Heart left ventricle (tissue), 16 donors: ENCODE data around the gene TEX26. TPM values are rescaled to one million over a fixed set of nuclear protein-coding genes. Genes with fewer than 3 reads are reported as not detected.

ENCODE experiments used
- ATAC-seq, 4 donors: fragments of 200-7000 bp; cut with Tn5 transposase; one replicate each; pipeline ENCODE4 v1.9.1; 2020 to 2022; ENCODE audit warnings: moderate library complexity in 4 of 4, mild to moderate bottlenecking in 3 of 4, moderate number of reproducible peaks in 1 of 4
- DNase-seq, 5 donors: peaks; one replicate each; pipeline ENCODE4 v3.0.0-alpha.2; 2020
- H3K27ac ChIP-seq, 12 donors: fragments of 200-600 bp; sonication (generic) in 4 of 12; one replicate each; pipeline versions ENCODE4 v1.5.0 to v1.8.0; 2016 to 2022; ENCODE audit warnings: mild to moderate bottlenecking in 2 of 12
- H3K27me3 ChIP-seq, 9 donors: fragments of 200-600 bp; sonication (generic) in 2 of 9; one replicate each; pipeline versions ENCODE4 v1.5.1 to v1.8.0; 2016 to 2022; ENCODE audit warnings: mild to moderate bottlenecking in 3 of 9
- H3K36me3 ChIP-seq, 9 donors: fragments of 200-600 bp; sonication (generic) in 2 of 9; one replicate each; pipeline versions ENCODE4 v1.5.0 to v1.8.0; 2018 to 2022; ENCODE audit warnings: mild to moderate bottlenecking in 2 of 9
- H3K4me1 ChIP-seq, 12 donors: fragments of 200-600 bp; sonication (generic) in 4 of 12; one replicate each; pipeline versions ENCODE4 v1.5.0 to v1.8.0; 2016 to 2022; ENCODE audit warnings: mild to moderate bottlenecking in 3 of 12
- H3K4me3 ChIP-seq, 12 donors: fragments of 200-600 bp; sonication (generic) in 4 of 12; one replicate each; pipeline versions ENCODE4 v1.5.0 to v1.8.0; 2017 to 2022; ENCODE audit warnings: mild to moderate bottlenecking in 9 of 12, moderate library complexity in 4 of 12
- H3K9me3 ChIP-seq, 12 donors: fragments of 200-600 bp; sonication (generic) in 4 of 12; one replicate each; pipeline versions ENCODE4 v1.5.0 to v1.8.0; 2016 to 2022; ENCODE audit warnings: mild to moderate bottlenecking in 1 of 12
- CTCF ChIP-seq, 12 donors: fragments of 200-600 bp; sonication (generic) in 4 of 12; IDR thresholded peaks; one replicate each; pipeline versions ENCODE4 v1.5.0 to v1.8.0; 2018 to 2022; ENCODE audit warnings: antibody characterized with exemption in 12 of 12, mild to moderate bottlenecking in 5 of 12
- POLR2A ChIP-seq, 2 donors: fragments of 450-650 bp; IDR thresholded peaks; one replicate each; pipeline ENCODE4 v1.6.1; 2017; ENCODE audit warnings: antibody characterized with exemption in 2 of 2, mild to moderate bottlenecking in 2 of 2, moderate library complexity in 2 of 2
- WGBS, 4 donors: extraction: QIAGEN DNeasy Blood & Tissue Kit in 2 of 4; methylation state at CpG; one replicate each; pipeline versions ENCODE4 v1.1.5 to v1.1.7; 2013 to 2018; 5-methylcytosine and 5-hydroxymethylcytosine counted together
- intact Hi-C, 10 donors: fragments of 100-400 bp; cut with DNase I; formaldehyde crosslinking; loops; one replicate each; pipeline versions ENCODE4 v1.11.1 to v1.14.2; 2022
- polyA plus RNA-seq, 2 donors: library from polyadenylated mRNA; stranded (reverse); fragments of 200-250 nt; gene quantifications; one replicate each; pipeline ENCODE4 v1.2.3, GENCODE V29; 2013
- total RNA-seq, 9 donors: library from RNA; depleted of rRNA in 2 of 9; stranded (reverse); fragments of >200 nt in 2 of 9; fragmentation: NEBNext Ultra II Directional in 3 of 9; extraction: Animal tissue kit (Norgen Biotek cat#: 25700) in 3 of 9; gene quantifications; one replicate each; pipeline versions ENCODE4 v1.1.0 to v1.2.4, GENCODE V29; 2016 to 2023
- donor health status: ischemic (EF 13 %, LVEDD 7.1; RV severe dilation, severe dysfunction).
- donor health status: healthy with polysubstance abuse.
- donor health status: DM: no; HTN: yes; CAD: no.
- donor health status: DM: no; HTN: no; CAD: no.
- donor health status: ischemic (EF 25% LVEDD 6.9; RV normal size, moderate dysfunction).
- donor health status: ischemic (EF 25% LVEDD 5.7; RV mildly dilated, moderate dysfunction).
- donor health status: healthy.
- donor health status: DM: yes; HTN: yes; CAD: no.
- donor health status: ischemic (EF 35%, LVEDD 5.7; RV mildly dilated, moderate dysfunction).
- donor health status: nonischemic (EF 11% LVEDD 7.7; RV severe dilation, severe dysfunction).
- donor health status: DM: yes; HTN: yes; CAD: no.
- donor health status: PGD.
- donor health status: ischemic (EF 29% LVEDD 5.4; RV normal size, mild dysfunction).
- donor health status: nonischemic (EF 23%, LVEDD 6.1; RV moderate dilation, normal function).

TEX26 gene
- total and polyA plus RNA-seq, 11 donors: not detected

- Histone ChIP-seq H3K4me1 (no peaks in the 10 kb centered on the region), H3K27me3 (peaks cover 0 to 34% (median 0%) of the 10 kb centered on the region in 9 donors), H3K4me3 (no peak overlapping the region), H3K27ac (no peak overlapping the region), H3K36me3 (no peaks in the 10 kb centered on the region), H3K9me3 (no peaks in the 10 kb centered on the region)
- no peak for ATAC-seq
- TF ChIP-seq POLR2A (IDR thresholded peaks at IDR 0.05) (no peak), CTCF (IDR thresholded peaks at IDR 0.05) (no peak)
- intact Hi-C loops: no loop called here
- WGBS, 4 donors: 93 to 96% (median 93%) methylated on average over 2 of the region's 2 CpGs
- no peak for DNase-seq
Observed at GRCh38 chr13:31010296-31010695, 77.8 kb downstream of the TEX26 start.

- no peaks in the 10 kb centered on the region for H3K4me1 ChIP-seq
- H3K27ac ChIP-seq: no peak overlapping the region
- no peaks in the 10 kb centered on the region for H3K9me3 ChIP-seq
- no peak for ATAC-seq
- H3K36me3 ChIP-seq: no peaks in the 10 kb centered on the region
- 60 to 70% (median 63%) methylated on average over 5 of the region's 5 CpGs for WGBS, 4 donors
- DNase-seq: no peak
- peaks cover 0 to 34% (median 0%) of the 10 kb centered on the region in 9 donors for H3K27me3 ChIP-seq
- intact Hi-C loops: no loop called here
- TF ChIP-seq POLR2A (IDR thresholded peaks at IDR 0.05) (no peak), CTCF (IDR thresholded peaks at IDR 0.05) (no peak)
- no peak overlapping the region for H3K4me3 ChIP-seq
Observed at GRCh38 chr13:31011193-31011860, 78.9 kb downstream of the TEX26 start.

GRCh38 chr13:31011901-31012654 is 79.6 kb downstream of the TEX26 start:
- no peak for DNase-seq
- H3K27ac ChIP-seq: no peak overlapping the region
- H3K9me3 ChIP-seq: no peaks in the 10 kb centered on the region
- TF ChIP-seq CTCF (IDR thresholded peaks at IDR 0.05) (no peak), POLR2A (IDR thresholded peaks at IDR 0.05) (no peak)
- no peak overlapping the region for H3K4me3 ChIP-seq
- no peak for ATAC-seq
- no peaks in the 10 kb centered on the region for H3K4me1 ChIP-seq
- no peaks in the 10 kb centered on the region for H3K36me3 ChIP-seq
- intact Hi-C loops: no loop called here
- whole genome bisulfite sequencing, 4 donors: 70 to 81% (median 77%) methylated on average over 7 of the region's 7 CpGs
- peaks cover 0 to 34% (median 0%) of the 10 kb centered on the region in 9 donors for H3K27me3 ChIP-seq

- ATAC-seq: no peak
- TF ChIP-seq CTCF (IDR thresholded peaks at IDR 0.05): peak in 3 of 12 donors; percentile 7 to 18 (median 13)
- TF ChIP-seq POLR2A (IDR thresholded peaks at IDR 0.05): no peak
- no peaks in the 10 kb centered on the region for H3K4me1 ChIP-seq
- H3K4me3 ChIP-seq: no peak overlapping the region
- no peak for DNase-seq
- no peaks in the 10 kb centered on the region for H3K36me3 ChIP-seq
- 66 to 73% (median 72%) methylated on average over 2 of the region's 2 CpGs for WGBS, 4 donors
- H3K9me3 ChIP-seq: peaks cover 0 to 2% (median 0%) of the 10 kb centered on the region in 12 donors
- H3K27me3 ChIP-seq: peaks cover 0 to 34% (median 0%) of the 10 kb centered on the region in 9 donors
- intact Hi-C loops: no loop called here
- H3K27ac ChIP-seq: no peak overlapping the region
Observed at GRCh38 chr13:31012655-31013024, 80.2 kb downstream of the TEX26 start.
